Mesothelial cell of epicardium (in vitro differentiated cells): Measurements from ENCODE around the gene UBE2D1. TPM values are rescaled to one million over a fixed set of nuclear protein-coding genes. Genes with fewer than 3 reads are reported as not detected.

Experiments used
- DNase-seq, 2 experiments: peaks; one replicate each; pipeline ENCODE4 v3.0.0; 2021; ENCODE audit warnings: low spot score in 2 of 2; ENCODE audit not compliant: unreplicated experiment in 2 of 2
- H3K27ac Mint-ChIP-seq: 2 replicates; pipeline ENCODE4 v1.8.0; 2021; ENCODE audit warnings: mixed read lengths
- H3K27me3 Mint-ChIP-seq: 2 replicates; pipeline ENCODE4 v1.8.0; 2021; ENCODE audit warnings: low read depth, mixed read lengths
- H3K36me3 Mint-ChIP-seq: 2 replicates; pipeline ENCODE4 v1.8.0; 2021; ENCODE audit warnings: mixed read lengths
- H3K4me1 Mint-ChIP-seq: 2 replicates; pipeline ENCODE4 v1.8.0; 2021; ENCODE audit warnings: mixed read lengths
- H3K4me3 Mint-ChIP-seq: 2 replicates; pipeline ENCODE4 v1.8.0; 2021; ENCODE audit warnings: mild to moderate bottlenecking, moderate library complexity, mixed read lengths
- H3K9me3 Mint-ChIP-seq: 2 replicates; pipeline ENCODE4 v1.8.0; 2021; ENCODE audit warnings: mixed read lengths
- CTCF ChIP-seq: fragments of 200-600 bp; sonication (generic); IDR thresholded peaks from one replicate; pipeline ENCODE4 v1.5.0; 2021; ENCODE audit warnings: antibody characterized with exemption; ENCODE audit not compliant: unreplicated experiment
- total RNA-seq: library from RNA; stranded (reverse); gene quantifications from 3 replicates; pipeline ENCODE4 v1.2.1, GENCODE V29; 2021

The UBE2D1 gene
- total RNA-seq, 1 donor from 2014 or later: 22.5 TPM

GRCh38 chr10:58341422-58341821 lies 6.6 kb downstream of the UBE2D1 start:
- peaks cover 10% of the 10 kb centered on the region for H3K4me1 Mint-ChIP-seq
- peaks cover 10% of the 10 kb centered on the region for H3K36me3 Mint-ChIP-seq
- no peak for TF ChIP-seq CTCF
- no peak overlapping the region for H3K4me3 Mint-ChIP-seq
- H3K27me3 Mint-ChIP-seq: no peaks in the 10 kb centered on the region
- H3K27ac Mint-ChIP-seq: no peak overlapping the region
- no peak for DNase-seq
- H3K9me3 Mint-ChIP-seq: peaks cover 4% of the 10 kb centered on the region

- Mint-ChIP-seq H3K27me3 (no peaks in the 10 kb centered on the region), H3K4me1 (peaks cover 7% of the 10 kb centered on the region), H3K4me3 (no peak overlapping the region), H3K27ac (no peak overlapping the region), H3K36me3 (peaks cover 12% of the 10 kb centered on the region), H3K9me3 (peaks cover 4% of the 10 kb centered on the region)
- TF ChIP-seq CTCF: no peak
- DNase-seq: no peak
Measured at GRCh38 chr10:58341947-58342346, 7.1 kb downstream of the UBE2D1 start.

- no peak for DNase-seq
- Mint-ChIP-seq H3K9me3 (peaks cover 4% of the 10 kb centered on the region), H3K36me3 (peaks cover 10% of the 10 kb centered on the region), H3K27me3 (no peaks in the 10 kb centered on the region), H3K4me1 (peaks cover 14% of the 10 kb centered on the region), H3K27ac (peak overlapping the region; percentile 52), H3K4me3 (no peak overlapping the region)
- TF ChIP-seq CTCF: no peak
Measured at GRCh38 chr10:58347967-58348366, 13.2 kb downstream of the UBE2D1 start.

- peaks cover 18% of the 10 kb centered on the region for H3K4me1 Mint-ChIP-seq
- H3K9me3 Mint-ChIP-seq: peaks cover 4% of the 10 kb centered on the region
- TF ChIP-seq CTCF: no peak
- H3K27me3 Mint-ChIP-seq: no peaks in the 10 kb centered on the region
- H3K36me3 Mint-ChIP-seq: peaks cover 10% of the 10 kb centered on the region
- DNase-seq: no peak
- H3K4me3 Mint-ChIP-seq: no peak overlapping the region
- H3K27ac Mint-ChIP-seq: peak overlapping the region; percentile 52
Measured at GRCh38 chr10:58348571-58349033, 13.8 kb downstream of the UBE2D1 start.

GRCh38 chr10:58350023-58350422 lies 15.2 kb downstream of the UBE2D1 start:
- Mint-ChIP-seq H3K36me3 (peaks cover 10% of the 10 kb centered on the region), H3K27me3 (no peaks in the 10 kb centered on the region), H3K4me1 (peaks cover 19% of the 10 kb centered on the region), H3K27ac (no peak overlapping the region), H3K4me3 (no peak overlapping the region), H3K9me3 (peaks cover 4% of the 10 kb centered on the region)
- TF ChIP-seq CTCF: no peak
- DNase-seq: no peak
